Gastrocnemius medialis (tissue), 4 donors: ENCODE data around the gene WDFY4. TPM values are rescaled to one million over a fixed set of nuclear protein-coding genes. Genes with fewer than 3 reads are reported as not detected.

Source experiments
- ATAC-seq, 2 donors: fragments of 150-250 bp; one replicate each; pipeline ENCODE4 v1.9.1; 2016
- DNase-seq, 2 donors: peaks; one replicate each; pipeline ENCODE4 v3.0.0-alpha.2; 2019
- H3K27ac ChIP-seq, 4 donors: fragments of 200-600 bp; sonication (generic); 1 replicate in 1 of 4; 2 replicates in 3 of 4; pipeline ENCODE4 v1.5.1; 2016 to 2018; ENCODE audit warnings: mild to moderate bottlenecking in 2 of 4, moderate library complexity in 1 of 4
- H3K27me3 ChIP-seq, 3 donors: fragments of 200-600 bp; sonication (generic) in 2 of 3; 1 replicate in 1 of 3; 2 replicates in 2 of 3; pipeline versions ENCODE4 v1.5.1 to v1.6.0; 2016 to 2019; ENCODE audit warnings: mild to moderate bottlenecking in 1 of 3, moderate library complexity in 1 of 3
- H3K36me3 ChIP-seq, 2 donors: fragments of 200-600 bp; sonication (generic) in 1 of 2; one replicate each; pipeline ENCODE4 v1.5.1; 2017 to 2018
- H3K4me1 ChIP-seq, 2 donors: fragments of 200-600 bp; sonication (generic) in 1 of 2; one replicate each; pipeline ENCODE4 v1.5.1; 2016 to 2017; ENCODE audit warnings: mild to moderate bottlenecking in 2 of 2
- H3K4me3 ChIP-seq, 4 donors: fragments of 200-600 bp; sonication (generic) in 3 of 4; 1 replicate in 1 of 4; 2 replicates in 3 of 4; pipeline ENCODE4 v1.5.1; 2016 to 2019; ENCODE audit warnings: mild to moderate bottlenecking in 2 of 4
- H3K9me3 ChIP-seq, 3 donors: fragments of 200-600 bp; sonication (generic) in 2 of 3; 1 replicate in 1 of 3; 2 replicates in 2 of 3; pipeline ENCODE4 v1.5.1; 2016 to 2019
- CTCF ChIP-seq, 5 experiments: fragments of 450-650 bp in 3 of 5; fragments of 200-600 bp in 2 of 5; sonication (generic) in 2 of 5; IDR thresholded peaks in 4 of 5; conservative IDR thresholded peaks in 1 of 5; 1 replicate in 4 of 5; 2 replicates in 1 of 5; pipeline ENCODE4 v1.5.1; 2016 to 2019; ENCODE audit warnings: antibody characterized with exemption in 5 of 5, mild to moderate bottlenecking in 3 of 5, moderate library complexity in 3 of 5
- POLR2A ChIP-seq, 2 donors: fragments of 450-650 bp; IDR thresholded peaks; one replicate each; pipeline ENCODE4 v1.6.1; 2017; ENCODE audit warnings: antibody characterized with exemption in 2 of 2, mild to moderate bottlenecking in 2 of 2, moderate library complexity in 2 of 2
- in situ Hi-C, 4 donors: fragments of 200-750 bp; cut with MboI; loops; one replicate each; pipeline versions ENCODE4 v1.15.0 to v1.8.0; 2017; ENCODE audit warnings: low sequenced_read_pairs in 4 of 4
- intact Hi-C: fragments of 100-400 bp; cut with DNase I; formaldehyde crosslinking; loops from one replicate; pipeline ENCODE4 v1.15.1; 2023; ENCODE audit warnings: low total_unique reads
- total RNA-seq, 4 donors: library from RNA; depleted of rRNA; stranded (reverse); fragments of >200 nt; gene quantifications; one replicate each; pipeline versions ENCODE4 v1.1.0 to v1.2.3, GENCODE V29; 2016

Gene WDFY4
- total RNA-seq, 4 donors from 2014 or later, result 0.29 to 0.94 (median 0.59) TPM

DNA sequence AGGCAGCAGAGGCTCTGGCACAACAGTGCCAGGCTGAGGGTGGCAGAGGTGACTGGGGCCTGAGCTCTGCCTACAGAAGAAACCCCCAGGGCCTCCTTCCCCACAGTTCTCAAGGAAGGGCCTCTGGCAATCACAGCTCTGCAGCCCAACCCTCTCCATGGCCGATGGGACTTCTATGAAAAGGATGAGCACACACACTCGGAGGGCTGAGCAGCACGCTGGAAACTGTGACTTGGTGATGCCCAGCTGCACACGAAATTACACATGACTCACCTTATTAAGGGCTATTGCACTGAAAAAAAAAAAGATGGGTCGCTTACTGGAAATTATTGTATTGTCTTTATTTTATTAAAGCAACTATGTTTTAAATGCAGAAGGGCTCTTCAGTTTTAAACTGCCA, 297.9 kb downstream of the WDFY4 start:
- Histone ChIP-seq H3K27me3 (no peaks in the 10 kb centered on the region), H3K36me3 (no peaks in the 10 kb centered on the region), H3K9me3 (no peaks in the 10 kb centered on the region), H3K4me1 (no peaks in the 10 kb centered on the region), H3K4me3 (no peak overlapping the region), H3K27ac (no peak overlapping the region)
- no peak for TF ChIP-seq POLR2A (IDR thresholded peaks at IDR 0.05)
- intact Hi-C loops, result loop anchor here (5.0 to 10.0 kb wide), 3 partner anchors 132 to 535 kb away; partner anchors contain the start of gene VSTM4
- in situ Hi-C loops, result loop anchor here (10.0 to 25.0 kb wide), 5 partner anchors 182 to 532 kb away; partner anchors contain the start of gene DRGX (in 2 of the 4)
- ATAC-seq, result no peak
- no peak for DNase-seq

DNA sequence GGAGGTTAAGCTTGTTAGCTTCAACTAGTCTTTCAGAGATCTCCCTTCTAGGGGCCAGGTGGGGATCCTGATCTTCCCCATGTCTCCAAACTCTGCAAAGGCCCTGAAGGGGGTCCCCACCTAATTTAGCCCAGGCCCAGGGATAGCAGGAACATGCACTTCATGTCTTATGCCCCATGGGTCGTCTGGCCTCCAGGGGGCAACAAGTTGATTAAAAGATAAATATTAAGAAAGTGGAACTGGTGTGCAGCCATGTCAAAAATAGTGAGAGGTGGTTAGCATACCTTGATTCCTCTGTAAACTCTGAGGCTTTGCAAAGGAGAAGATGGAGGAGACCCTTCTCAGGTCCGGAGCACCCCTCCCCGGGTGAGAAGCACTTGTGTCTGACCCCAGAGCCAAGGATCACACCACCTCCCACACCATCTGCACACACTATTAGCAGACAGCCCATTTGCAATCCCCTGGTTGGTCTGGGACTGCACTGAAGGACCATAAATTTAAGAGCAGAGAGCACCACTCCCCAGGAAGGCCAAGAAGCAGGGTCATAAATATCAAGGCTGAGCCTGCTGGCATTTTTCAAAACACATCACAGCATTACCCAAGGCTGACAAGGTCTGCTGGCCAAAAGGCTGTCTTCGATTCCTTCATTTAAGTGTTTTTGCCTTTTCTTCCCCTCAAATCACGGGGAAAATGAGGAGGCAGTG, 299.1 kb downstream of the WDFY4 start:
- no peak for TF ChIP-seq CTCF (IDR thresholded peaks at IDR 0.05 in 4 of 5, conservative IDR thresholded peaks at IDR 0.05 in 1 of 5)
- Histone ChIP-seq H3K36me3 (no peaks in the 10 kb centered on the region), H3K27ac (no peak overlapping the region), H3K4me1 (no peaks in the 10 kb centered on the region), H3K9me3 (no peaks in the 10 kb centered on the region), H3K27me3 (no peaks in the 10 kb centered on the region), H3K4me3 (no peak overlapping the region)
- ATAC-seq (no peak), DNase-seq (no peak)
- in situ Hi-C loops (loop anchor here (10.0 to 25.0 kb wide), 5 partner anchors 181 to 531 kb away; partner anchors contain the start of gene DRGX (in 2 of the 4)), intact Hi-C loops (loop anchor here (5.0 to 10.0 kb wide), 3 partner anchors 131 to 534 kb away; partner anchors contain the start of gene VSTM4)

GRCh38 chr10:48985621-48986158, 301.0 kb downstream of the WDFY4 start:
- no peak overlapping the region for H3K4me3 ChIP-seq
- intact Hi-C loops (loop anchor here (10.0 kb wide), 2 partner anchors 129 to 429 kb away; partner anchors contain the start of gene VSTM4), in situ Hi-C loops (loop anchor here (10.0 to 25.0 kb wide), 5 partner anchors 179 to 529 kb away; partner anchors contain the start of gene DRGX (in 2 of the 4))
- H3K27ac ChIP-seq, result no peak overlapping the region
- no peak for TF ChIP-seq CTCF (IDR thresholded peaks at IDR 0.05 in 4 of 5, conservative IDR thresholded peaks at IDR 0.05 in 1 of 5)
- TF ChIP-seq POLR2A (IDR thresholded peaks at IDR 0.05), result no peak
- no peaks in the 10 kb centered on the region for H3K27me3 ChIP-seq
- no peaks in the 10 kb centered on the region for H3K4me1 ChIP-seq
- no peak for ATAC-seq
- DNase-seq, result no peak
- no peaks in the 10 kb centered on the region for H3K36me3 ChIP-seq
- H3K9me3 ChIP-seq, result no peaks in the 10 kb centered on the region

GRCh38 chr10:48990226-48990625, 305.6 kb downstream of the WDFY4 start:
- DNase-seq, result no peak
- H3K36me3 ChIP-seq, result no peaks in the 10 kb centered on the region
- no peak for ATAC-seq
- no peaks in the 10 kb centered on the region for H3K27me3 ChIP-seq
- intact Hi-C loops, result no loop called here
- no peaks in the 10 kb centered on the region for H3K4me1 ChIP-seq
- no peak for TF ChIP-seq POLR2A (IDR thresholded peaks at IDR 0.05)
- no peak for TF ChIP-seq CTCF (IDR thresholded peaks at IDR 0.05 in 4 of 5, conservative IDR thresholded peaks at IDR 0.05 in 1 of 5)
- no peaks in the 10 kb centered on the region for H3K9me3 ChIP-seq
- in situ Hi-C loops, result loop anchor here (25.0 kb wide), 3 partner anchors 372 to 522 kb away; partner anchors contain the start of gene DRGX (in 2 of the 4)
- no peak overlapping the region for H3K4me3 ChIP-seq
- H3K27ac ChIP-seq, result no peak overlapping the region

DNA sequence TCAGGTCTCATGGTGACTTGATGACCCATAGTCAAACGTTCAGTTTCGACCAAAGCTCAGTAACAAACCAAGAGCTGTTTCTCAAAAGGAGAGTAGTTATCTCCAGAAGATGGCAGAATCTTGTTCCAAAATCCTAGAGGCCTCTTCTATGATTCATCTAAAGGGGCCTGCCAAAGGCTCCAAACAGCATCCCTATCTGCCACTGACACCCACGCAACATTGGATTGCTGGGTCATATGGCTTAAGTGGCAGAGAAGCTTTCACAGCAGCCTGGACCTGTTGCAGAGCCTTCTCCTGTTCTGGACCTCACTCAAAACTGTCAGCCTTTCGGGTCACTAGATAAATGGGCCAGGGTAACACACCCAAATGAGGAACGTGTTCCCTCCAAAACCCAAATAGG, 309.0 kb downstream of the WDFY4 start:
- H3K4me3 ChIP-seq, result no peak overlapping the region
- intact Hi-C loops (no loop called here), in situ Hi-C loops (loop anchor here (25.0 kb wide), 3 partner anchors 369 to 519 kb away; partner anchors contain the start of gene DRGX (in 2 of the 4))
- no peak for TF ChIP-seq CTCF (IDR thresholded peaks at IDR 0.05 in 4 of 5, conservative IDR thresholded peaks at IDR 0.05 in 1 of 5)
- TF ChIP-seq POLR2A (IDR thresholded peaks at IDR 0.05), result no peak
- H3K9me3 ChIP-seq, result no peaks in the 10 kb centered on the region
- H3K4me1 ChIP-seq, result no peaks in the 10 kb centered on the region
- ATAC-seq (no peak), DNase-seq (no peak)
- H3K27me3 ChIP-seq, result no peaks in the 10 kb centered on the region
- no peak overlapping the region for H3K27ac ChIP-seq
- no peaks in the 10 kb centered on the region for H3K36me3 ChIP-seq
